IgD-negative memory B cell (primary cell): Measurements from ENCODE around the gene ZDHHC21. TPM values are rescaled to one million over a fixed set of nuclear protein-coding genes. Genes with fewer than 3 reads are reported as not detected.

Source experiments
- H3K27ac Mint-ChIP-seq, 3 donors: one replicate each; pipeline ENCODE4 v1.8.0; 2020 to 2022; ENCODE audit warnings: mild to moderate bottlenecking in 3 of 3, mixed read lengths in 3 of 3, moderate library complexity in 1 of 3
- H3K27me3 Mint-ChIP-seq: one replicate; pipeline ENCODE4 v1.8.0; 2021; ENCODE audit warnings: mixed read lengths
- H3K36me3 Mint-ChIP-seq: one replicate; pipeline ENCODE4 v1.8.0; 2020; ENCODE audit warnings: mild to moderate bottlenecking, mixed read lengths
- H3K4me1 Mint-ChIP-seq, 3 donors: one replicate each; pipeline ENCODE4 v1.8.0; 2020 to 2022; ENCODE audit warnings: mixed read lengths in 3 of 3, mild to moderate bottlenecking in 1 of 3
- H3K4me3 Mint-ChIP-seq, 4 donors: one replicate each; pipeline ENCODE4 v1.8.0; 2020 to 2022; ENCODE audit warnings: mild to moderate bottlenecking in 4 of 4, mixed read lengths in 4 of 4, moderate library complexity in 3 of 4
- H3K9me3 Mint-ChIP-seq, 3 donors: one replicate each; pipeline ENCODE4 v1.8.0; 2020 to 2021; ENCODE audit warnings: mixed read lengths in 3 of 3, mild to moderate bottlenecking in 1 of 3
- polyA plus RNA-seq: library from polyadenylated mRNA; unstranded; fragments of 300-500 nt; fragmentation: Illumina TruSeq; gene quantifications from one replicate; pipeline ENCODE4 v1.2.3, GENCODE V29; 2021

The ZDHHC21 gene
- polyA plus RNA-seq, 1 donor from 2014 or later: 4.0 TPM

DNA sequence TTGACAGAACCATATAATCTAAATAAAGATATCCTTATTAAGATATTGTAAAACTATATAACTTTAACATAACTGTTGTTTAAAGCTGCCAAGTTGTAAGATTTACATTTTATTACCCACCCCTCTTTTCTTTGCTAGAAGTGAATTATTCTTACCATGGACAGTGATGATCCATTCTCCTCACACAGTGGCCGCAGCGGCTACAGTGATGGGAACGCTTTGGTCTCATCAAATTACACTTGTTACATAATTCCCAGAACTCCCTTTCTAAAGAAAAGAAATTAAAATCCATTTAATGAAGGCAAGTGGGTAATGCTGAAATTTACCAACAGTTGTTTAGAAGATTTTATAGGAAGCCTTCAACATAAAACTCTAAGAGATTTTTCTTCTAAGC is 31.2 kb downstream of the ZDHHC21 start:
- H3K36me3 Mint-ChIP-seq: peaks cover 15% of the 10 kb centered on the region
- H3K27me3 Mint-ChIP-seq: no peaks in the 10 kb centered on the region
- H3K9me3 Mint-ChIP-seq: no peaks in the 10 kb centered on the region
- H3K4me3 Mint-ChIP-seq: no peak overlapping the region
- H3K4me1 Mint-ChIP-seq: peaks cover 0 to 5% (median 0%) of the 10 kb centered on the region in 3 donors
- H3K27ac Mint-ChIP-seq: no peak overlapping the region

DNA sequence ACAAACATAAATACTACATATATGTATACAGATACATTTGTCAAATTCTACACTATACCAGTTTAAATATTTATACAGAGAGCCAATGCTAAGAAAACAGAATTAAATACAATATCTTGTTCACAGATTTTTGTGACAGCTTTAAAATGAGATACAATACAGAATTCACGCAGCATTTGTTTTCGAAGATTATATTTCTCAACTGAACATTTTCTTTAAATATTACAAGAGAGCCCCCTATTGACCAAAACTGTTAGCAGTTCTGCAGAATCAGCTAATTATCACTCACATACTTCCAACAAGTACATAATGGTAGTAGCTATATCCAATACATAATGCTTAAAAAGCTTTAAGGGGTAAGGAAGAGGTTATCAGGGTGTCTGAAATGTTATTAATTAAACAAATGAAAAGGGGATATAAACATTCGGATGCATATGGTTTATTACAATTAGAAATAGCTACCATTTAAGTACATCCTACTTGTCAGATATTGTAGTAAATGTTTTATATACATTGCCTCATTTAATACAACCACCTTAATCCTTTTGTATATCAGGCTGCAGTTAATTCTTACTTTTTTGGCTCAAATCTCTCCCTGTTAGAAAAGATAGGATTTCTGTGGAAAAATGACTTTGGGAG is 31.7 kb downstream of the ZDHHC21 start:
- H3K9me3 Mint-ChIP-seq: peaks cover 0 to 2% (median 0%) of the 10 kb centered on the region in 3 donors

DNA sequence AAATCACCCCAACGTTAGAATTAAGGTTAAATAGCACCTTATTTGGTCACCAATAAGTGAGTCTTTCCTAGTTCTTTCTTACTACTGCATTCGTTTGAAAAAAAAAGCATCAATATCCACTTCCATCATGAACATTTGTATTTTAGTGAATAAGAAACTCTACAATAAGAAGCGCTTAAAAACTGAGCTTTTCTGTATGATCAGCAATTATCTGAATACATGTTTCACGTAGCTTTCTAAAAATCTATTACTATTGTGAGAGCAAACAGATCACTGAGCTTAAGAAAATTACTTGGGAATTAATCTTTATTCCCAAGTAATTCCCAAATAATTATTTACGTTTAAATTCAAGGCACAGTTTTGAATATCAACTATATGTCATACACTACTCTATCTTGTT is 32.5 kb downstream of the ZDHHC21 start:
- Mint-ChIP-seq H3K4me1 (peaks cover 0 to 5% (median 0%) of the 10 kb centered on the region in 3 donors), H3K4me3 (no peak overlapping the region), H3K27me3 (no peaks in the 10 kb centered on the region), H3K36me3 (peaks cover 23% of the 10 kb centered on the region), H3K27ac (no peak overlapping the region), H3K9me3 (peaks cover 0 to 3% (median 2%) of the 10 kb centered on the region in 3 donors)

More for the DNA sequence above, 31.7 kb downstream of the ZDHHC21 start:
- peaks cover 17% of the 10 kb centered on the region for H3K36me3 Mint-ChIP-seq
- no peak overlapping the region for H3K27ac Mint-ChIP-seq
- H3K4me3 Mint-ChIP-seq: no peak overlapping the region
- no peaks in the 10 kb centered on the region for H3K27me3 Mint-ChIP-seq
- peaks cover 0 to 5% (median 0%) of the 10 kb centered on the region in 3 donors for H3K4me1 Mint-ChIP-seq

DNA sequence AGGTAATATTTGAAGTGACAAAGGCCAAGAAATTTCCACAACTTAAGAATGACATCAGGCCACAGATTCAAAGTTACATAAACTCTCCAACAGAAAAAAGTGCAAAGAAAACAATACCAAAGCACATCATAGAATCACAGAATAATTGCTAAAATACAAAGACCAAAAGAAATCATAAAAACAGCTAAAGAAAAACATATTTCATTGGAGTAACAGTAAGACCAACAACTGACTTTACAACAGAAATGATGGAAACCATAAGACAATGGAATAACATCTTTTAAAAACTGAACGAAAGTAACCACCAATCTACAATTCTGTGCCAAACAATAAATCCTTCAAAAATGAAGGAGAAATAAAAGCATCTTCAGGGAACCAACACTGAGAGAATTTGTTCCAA is 38.3 kb downstream of the ZDHHC21 start:
- peak overlapping the region in 1 of 3 donors; percentile 11 for H3K27ac Mint-ChIP-seq
- peaks cover 0 to 1% (median 0%) of the 10 kb centered on the region in 3 donors for H3K4me1 Mint-ChIP-seq
- H3K27me3 Mint-ChIP-seq: no peaks in the 10 kb centered on the region
- H3K4me3 Mint-ChIP-seq: no peak overlapping the region
- H3K36me3 Mint-ChIP-seq: peaks cover 32% of the 10 kb centered on the region
- peaks cover 1 to 13% (median 13%) of the 10 kb centered on the region in 3 donors for H3K9me3 Mint-ChIP-seq

DNA sequence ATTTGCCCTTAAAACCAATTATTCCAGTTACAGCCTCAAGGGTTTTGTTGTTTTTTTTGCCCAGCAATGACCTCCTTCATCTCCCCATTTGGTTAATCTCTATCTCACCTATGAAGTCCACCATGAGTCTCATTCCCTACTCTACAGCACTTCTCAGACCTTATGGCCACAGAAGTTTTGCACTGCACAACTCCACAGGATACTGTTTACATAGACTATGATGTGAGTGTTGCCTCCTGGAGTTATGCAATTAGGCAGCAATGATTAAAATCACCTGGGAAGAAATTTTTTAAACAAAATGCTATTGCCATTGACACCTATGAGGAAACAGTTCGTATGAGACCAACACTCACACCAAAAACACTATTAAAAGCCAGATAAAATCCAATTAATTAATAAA is 39.7 kb downstream of the ZDHHC21 start:
- peaks cover 30% of the 10 kb centered on the region for H3K36me3 Mint-ChIP-seq
- peaks cover 0 to 1% (median 0%) of the 10 kb centered on the region in 3 donors for H3K4me1 Mint-ChIP-seq
- no peak overlapping the region for H3K27ac Mint-ChIP-seq
- peaks cover 1 to 13% (median 13%) of the 10 kb centered on the region in 3 donors for H3K9me3 Mint-ChIP-seq
- no peaks in the 10 kb centered on the region for H3K27me3 Mint-ChIP-seq
- H3K4me3 Mint-ChIP-seq: no peak overlapping the region

DNA sequence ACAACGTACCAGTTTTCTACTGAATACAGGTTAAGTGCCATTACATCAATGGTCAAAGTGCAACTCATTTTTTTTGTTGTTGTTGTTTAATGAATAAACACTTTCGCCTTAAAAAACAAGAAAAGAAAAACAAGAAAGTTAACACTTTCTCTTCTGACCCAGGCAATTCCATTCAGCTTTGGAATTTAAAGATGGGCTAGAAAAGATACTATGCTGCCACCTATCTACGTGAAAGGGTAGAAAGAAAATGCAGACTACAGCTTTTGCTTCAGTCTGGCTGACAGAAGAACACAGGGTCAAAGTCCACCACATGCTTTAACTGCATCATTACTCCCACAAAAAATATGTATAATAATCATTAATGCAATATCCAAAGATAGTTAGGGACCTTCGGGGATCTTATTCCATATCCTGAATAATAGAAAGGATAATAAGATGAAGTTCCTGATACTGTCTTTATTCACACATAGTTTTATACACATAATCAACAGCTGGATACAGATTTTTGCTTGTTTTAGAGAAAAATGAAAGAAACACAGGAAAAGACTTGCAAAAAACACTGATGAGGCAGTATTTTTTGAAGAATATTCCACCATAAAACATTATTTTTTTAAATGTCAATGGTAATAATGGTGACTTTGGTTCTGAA is 40.4 kb downstream of the ZDHHC21 start:
- H3K27me3 Mint-ChIP-seq: no peaks in the 10 kb centered on the region
- H3K36me3 Mint-ChIP-seq: peaks cover 33% of the 10 kb centered on the region
- H3K4me3 Mint-ChIP-seq: no peak overlapping the region
- peaks cover 1 to 13% (median 13%) of the 10 kb centered on the region in 3 donors for H3K9me3 Mint-ChIP-seq
- peaks cover 0 to 1% (median 0%) of the 10 kb centered on the region in 3 donors for H3K4me1 Mint-ChIP-seq
- H3K27ac Mint-ChIP-seq: no peak overlapping the region

DNA sequence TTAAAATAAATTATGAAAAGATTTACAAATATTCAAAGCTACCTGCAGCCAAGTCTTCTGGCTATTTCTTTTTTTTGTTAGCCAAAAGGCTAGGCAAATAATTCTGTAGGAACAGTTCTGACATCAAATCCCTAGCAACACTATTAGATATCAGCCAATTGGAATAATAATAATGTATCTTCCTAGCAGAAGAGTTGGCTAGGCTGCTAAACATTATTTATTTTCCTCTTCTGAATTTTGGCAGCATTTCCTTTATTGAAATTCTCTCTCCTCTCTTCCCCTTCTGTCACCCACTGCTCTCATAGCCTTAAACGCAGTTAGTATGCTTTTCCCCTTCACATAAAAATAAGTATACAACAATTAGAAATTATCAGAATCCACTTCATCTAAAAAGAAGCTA is 42.6 kb downstream of the ZDHHC21 start:
- Mint-ChIP-seq H3K4me1 (peaks cover 0 to 2% (median 0%) of the 10 kb centered on the region in 3 donors), H3K27me3 (no peaks in the 10 kb centered on the region), H3K27ac (no peak overlapping the region), H3K4me3 (no peak overlapping the region), H3K9me3 (peaks cover 1 to 12% (median 9%) of the 10 kb centered on the region in 3 donors), H3K36me3 (peaks cover 33% of the 10 kb centered on the region)

DNA sequence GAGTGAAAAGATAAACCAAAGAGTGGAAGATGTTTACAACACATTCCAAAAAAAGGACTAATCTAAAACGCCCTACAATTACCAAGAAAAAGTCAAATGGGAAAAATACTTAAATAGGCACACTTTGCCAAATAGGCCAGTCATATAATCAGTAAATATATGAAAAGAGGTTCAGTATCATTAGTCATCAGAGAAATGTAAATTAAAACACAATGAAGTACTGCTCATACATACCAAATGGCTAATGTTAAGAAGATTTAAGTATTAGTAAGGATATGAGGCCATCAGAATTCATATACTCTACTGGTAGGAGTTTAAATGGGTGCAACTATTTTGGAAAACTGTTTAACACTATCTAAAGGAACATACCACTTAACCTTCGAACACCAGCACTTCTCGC is 47.6 kb downstream of the ZDHHC21 start:
- H3K4me3 Mint-ChIP-seq: no peak overlapping the region
- H3K27me3 Mint-ChIP-seq: no peaks in the 10 kb centered on the region
- H3K27ac Mint-ChIP-seq: no peak overlapping the region
- peaks cover 25% of the 10 kb centered on the region for H3K36me3 Mint-ChIP-seq
- peaks cover 4 to 5% (median 4%) of the 10 kb centered on the region in 3 donors for H3K4me1 Mint-ChIP-seq
- no peaks in the 10 kb centered on the region for H3K9me3 Mint-ChIP-seq

DNA sequence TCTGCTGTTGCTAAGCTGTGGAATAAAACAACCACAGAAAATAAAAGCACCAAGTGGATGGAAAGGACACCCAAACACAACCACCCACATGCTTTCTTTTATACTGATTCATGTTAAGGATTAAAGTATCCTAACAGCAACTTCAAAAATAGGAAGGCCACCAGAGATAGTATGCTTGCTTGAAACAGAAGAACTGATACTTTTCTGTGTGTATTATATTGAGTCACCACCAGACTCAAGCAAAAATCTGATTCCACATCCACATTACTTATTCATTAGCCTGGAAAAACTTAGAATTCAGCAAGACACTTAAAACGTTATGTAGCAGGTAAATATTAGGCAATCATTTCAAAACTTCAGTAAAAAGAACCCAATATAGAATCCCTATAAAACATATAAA is 52.3 kb downstream of the ZDHHC21 start:
- H3K4me1 Mint-ChIP-seq: peaks cover 4 to 17% (median 15%) of the 10 kb centered on the region in 3 donors
- H3K36me3 Mint-ChIP-seq: peaks cover 19% of the 10 kb centered on the region
- no peak overlapping the region for H3K27ac Mint-ChIP-seq
- H3K27me3 Mint-ChIP-seq: no peaks in the 10 kb centered on the region
- no peaks in the 10 kb centered on the region for H3K9me3 Mint-ChIP-seq
- H3K4me3 Mint-ChIP-seq: no peak overlapping the region

DNA sequence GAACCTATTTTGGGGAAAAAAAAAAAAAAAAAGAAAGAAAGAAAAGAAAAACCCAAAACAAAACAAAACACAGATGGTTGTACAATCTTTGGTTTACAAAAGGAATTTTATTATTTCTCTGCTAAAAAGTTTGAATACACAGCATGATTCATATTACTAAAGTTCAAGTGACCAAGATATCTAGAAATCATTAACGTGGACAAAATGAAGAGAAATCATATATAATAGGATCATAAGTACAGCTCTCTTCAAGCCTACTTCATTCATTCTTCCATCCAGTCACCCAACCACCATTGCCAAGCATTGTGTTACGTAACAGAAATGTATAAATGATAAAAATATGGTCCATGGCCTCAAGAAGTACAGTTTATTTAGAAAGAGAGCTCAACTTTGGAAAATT is 52.9 kb downstream of the ZDHHC21 start:
- Mint-ChIP-seq H3K36me3 (peaks cover 19% of the 10 kb centered on the region), H3K27me3 (no peaks in the 10 kb centered on the region), H3K4me3 (no peak overlapping the region), H3K27ac (no peak overlapping the region), H3K9me3 (no peaks in the 10 kb centered on the region), H3K4me1 (peaks cover 4 to 17% (median 15%) of the 10 kb centered on the region in 3 donors)

DNA sequence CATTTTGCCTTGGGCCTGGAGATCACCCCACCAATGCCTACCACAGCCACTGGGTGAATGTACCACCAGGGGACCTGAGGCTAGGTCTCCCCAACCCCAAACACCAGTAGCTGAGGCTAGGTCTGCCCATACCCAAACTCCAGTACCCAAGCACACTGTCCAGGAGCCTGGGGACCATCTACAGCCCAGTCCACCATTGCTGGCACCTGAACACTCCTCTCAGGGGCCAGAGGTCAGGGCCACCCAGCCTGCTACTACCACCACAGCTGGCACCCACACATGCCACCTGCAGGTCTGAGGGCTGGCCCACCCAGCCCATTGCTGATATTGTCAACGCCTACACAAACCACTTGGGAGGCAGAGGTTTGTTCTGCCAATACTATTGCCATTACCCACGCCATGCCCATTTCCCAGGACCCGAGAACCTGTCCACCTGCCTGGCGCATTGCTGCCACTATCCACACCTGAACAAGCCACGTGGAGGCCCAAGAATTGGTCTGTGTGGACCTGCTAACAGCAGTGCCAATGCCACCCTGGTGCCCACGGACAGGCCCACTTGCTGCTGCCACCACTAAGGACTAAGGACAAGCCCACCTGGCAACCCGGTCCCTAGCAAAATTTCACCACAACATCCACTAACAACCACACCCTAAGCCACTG is 59.2 kb downstream of the ZDHHC21 start:
- H3K4me3 Mint-ChIP-seq: no peak overlapping the region
- no peaks in the 10 kb centered on the region for H3K9me3 Mint-ChIP-seq
- H3K27ac Mint-ChIP-seq: no peak overlapping the region
- H3K4me1 Mint-ChIP-seq: peaks cover 5 to 11% (median 9%) of the 10 kb centered on the region in 3 donors
- peaks cover 24% of the 10 kb centered on the region for H3K36me3 Mint-ChIP-seq
- H3K27me3 Mint-ChIP-seq: no peaks in the 10 kb centered on the region

DNA sequence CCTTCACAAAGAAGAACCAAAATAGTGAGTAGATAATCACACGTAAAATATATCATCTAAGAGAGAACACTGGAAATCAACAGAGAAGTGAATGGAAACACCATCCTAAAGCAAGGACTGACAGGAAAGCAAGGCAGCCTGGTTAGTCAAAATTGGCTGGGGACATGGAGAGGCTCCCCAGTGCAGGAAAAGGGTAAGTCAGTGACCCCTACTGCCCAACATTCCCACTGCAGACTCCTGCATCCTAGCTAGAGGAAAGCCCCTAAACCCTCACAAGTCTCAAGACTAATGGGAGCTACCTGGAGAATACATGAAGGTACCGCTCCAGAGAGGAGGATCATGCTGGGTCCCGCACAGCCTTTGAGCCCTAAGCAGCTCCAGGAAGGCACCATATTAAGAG is 60.1 kb downstream of the ZDHHC21 start:
- Mint-ChIP-seq H3K27me3 (no peaks in the 10 kb centered on the region), H3K27ac (no peak overlapping the region), H3K4me1 (peaks cover 5 to 10% (median 8%) of the 10 kb centered on the region in 3 donors), H3K4me3 (no peak overlapping the region), H3K36me3 (peaks cover 20% of the 10 kb centered on the region), H3K9me3 (no peaks in the 10 kb centered on the region)

DNA sequence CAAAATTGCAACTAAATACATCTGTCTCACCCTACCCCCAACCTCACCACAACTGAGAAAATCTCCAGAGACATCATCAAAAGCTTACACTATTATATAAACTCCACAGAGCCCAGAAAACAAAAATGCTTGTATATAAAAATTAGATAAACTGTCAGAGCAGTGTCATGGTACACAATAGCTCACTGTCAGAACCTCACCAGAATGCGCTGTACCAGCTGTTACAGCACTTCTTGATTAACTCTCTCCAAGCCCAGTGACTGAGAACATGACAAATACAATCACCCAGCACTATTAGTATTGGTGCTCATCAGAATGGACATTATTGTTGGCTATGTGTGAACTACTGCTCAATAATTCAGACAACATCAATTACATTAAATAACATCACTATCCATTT is 65.7 kb downstream of the ZDHHC21 start:
- H3K27ac Mint-ChIP-seq: no peak overlapping the region
- no peaks in the 10 kb centered on the region for H3K27me3 Mint-ChIP-seq
- peaks cover 9% of the 10 kb centered on the region for H3K36me3 Mint-ChIP-seq
- H3K9me3 Mint-ChIP-seq: no peaks in the 10 kb centered on the region
- no peak overlapping the region for H3K4me3 Mint-ChIP-seq
- peaks cover under 1 to 6% (median 2%) of the 10 kb centered on the region in 3 donors for H3K4me1 Mint-ChIP-seq

DNA sequence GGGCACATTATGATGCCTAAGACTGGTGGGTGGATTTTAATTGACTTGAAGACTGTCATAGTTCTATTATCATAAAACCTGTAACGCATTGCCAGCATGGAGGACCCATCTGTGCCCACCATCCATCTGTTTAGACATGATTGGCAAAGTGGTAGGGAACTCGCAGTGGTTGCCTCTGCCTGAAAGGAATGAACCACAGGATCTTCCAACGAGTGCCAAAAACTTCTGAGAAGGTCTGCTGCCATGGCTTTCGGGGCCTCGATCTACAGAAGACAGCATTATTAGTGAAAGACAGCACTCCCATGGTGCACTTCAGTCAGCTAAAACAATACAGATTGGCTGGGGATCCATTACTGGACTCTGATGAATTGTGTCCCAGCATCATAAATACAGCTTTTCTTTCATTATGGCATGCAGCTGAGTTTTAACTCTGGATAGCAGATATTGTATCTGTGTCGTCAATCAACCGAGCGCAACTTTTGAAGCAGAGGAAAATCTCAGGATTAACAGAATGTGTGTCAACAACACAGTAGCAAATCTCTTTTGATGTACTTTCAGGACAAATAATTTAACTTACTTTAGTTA is 74.3 kb downstream of the ZDHHC21 start:
- H3K36me3 Mint-ChIP-seq: no peaks in the 10 kb centered on the region
- no peaks in the 10 kb centered on the region for H3K27me3 Mint-ChIP-seq
- no peaks in the 10 kb centered on the region for H3K9me3 Mint-ChIP-seq
- no peak overlapping the region for H3K27ac Mint-ChIP-seq
- H3K4me1 Mint-ChIP-seq: peaks cover 0 to 4% (median 1%) of the 10 kb centered on the region in 3 donors
- no peak overlapping the region for H3K4me3 Mint-ChIP-seq
